Neural progenitor cell (in vitro differentiated cells): ENCODE results near the gene ESPN. TPM values are rescaled to one million over a fixed set of nuclear protein-coding genes. Genes with fewer than 3 reads are reported as not detected.

ENCODE experiments used
- DNase-seq: peaks from one replicate; pipeline ENCODE4 v3.0.0-alpha.2; 2016; ENCODE audit warnings: low spot score
- H2AFZ ChIP-seq: fragments of 200-600 bp; sonication (generic); replicated peaks from 2 replicates; pipeline ENCODE4 v1.6.1; 2016; ENCODE audit warnings: antibody characterized with exemption
- H3F3A ChIP-seq: fragments of 200-600 bp; sonication (generic); 2 replicates; pipeline ENCODE4 v1.6.1; 2016; ENCODE audit warnings: antibody characterized with exemption, low read depth
- H3K27ac ChIP-seq: fragments of 200-600 bp; sonication (generic); 2 replicates; pipeline ENCODE4 v1.5.1; 2016; ENCODE audit warnings: mild to moderate bottlenecking
- H3K27me3 ChIP-seq: fragments of 200-600 bp; sonication (generic); 2 replicates; pipeline ENCODE4 v1.6.1; 2016; ENCODE audit warnings: mild to moderate bottlenecking, moderate library complexity
- H3K36me3 ChIP-seq: fragments of 200-600 bp; sonication (generic); 2 replicates; pipeline ENCODE4 v1.5.1; 2016
- H3K4me1 ChIP-seq: fragments of 200-600 bp; sonication (generic); 2 replicates; pipeline ENCODE4 v1.6.1; 2016; ENCODE audit warnings: mixed run types
- H3K4me2 ChIP-seq: fragments of 200-600 bp; sonication (generic); 2 replicates; pipeline ENCODE4 v1.6.1; 2016
- H3K4me3 ChIP-seq: fragments of 200-600 bp; sonication (generic); 2 replicates; pipeline ENCODE4 v1.5.1; 2016
- H3K79me2 ChIP-seq: fragments of 200-600 bp; sonication (generic); 2 replicates; pipeline ENCODE4 v1.6.1; 2016; ENCODE audit warnings: low read depth
- H3K9ac ChIP-seq: fragments of 200-600 bp; sonication (generic); 2 replicates; pipeline ENCODE4 v1.6.1; 2016
- H3K9me3 ChIP-seq: fragments of 200-600 bp; sonication (generic); 2 replicates; pipeline ENCODE4 v1.5.1; 2016; ENCODE audit warnings: low read depth
- H4K20me1 ChIP-seq: fragments of 200-600 bp; sonication (generic); 2 replicates; pipeline ENCODE4 v1.6.1; 2016; ENCODE audit warnings: low read depth
- H3K27ac Mint-ChIP-seq: 3 replicates; pipeline ENCODE4 v1.8.0; 2021; ENCODE audit warnings: mixed read lengths
- H3K27me3 Mint-ChIP-seq: 2 replicates; pipeline ENCODE4 v1.8.0; 2022; ENCODE audit warnings: low read depth, mild to moderate bottlenecking, inconsistent platforms, moderate library complexity, mixed read lengths; ENCODE audit not compliant: insufficient read depth
- H3K36me3 Mint-ChIP-seq: 3 replicates; pipeline ENCODE4 v1.8.0; 2021; ENCODE audit warnings: mixed read lengths
- H3K4me1 Mint-ChIP-seq: 3 replicates; pipeline ENCODE4 v1.8.0; 2021; ENCODE audit warnings: mixed read lengths
- H3K4me3 Mint-ChIP-seq: 3 replicates; pipeline ENCODE4 v1.8.0; 2021; ENCODE audit warnings: mild to moderate bottlenecking, moderate library complexity, mixed read lengths
- H3K9me3 Mint-ChIP-seq: 3 replicates; pipeline ENCODE4 v1.8.0; 2020; ENCODE audit warnings: mixed read lengths
- CTCF ChIP-seq: fragments of 200-600 bp; sonication (generic); IDR thresholded peaks from 2 replicates; pipeline ENCODE4 v1.5.1; 2017; ENCODE audit warnings: antibody characterized with exemption, mild to moderate bottlenecking
- EZH2 ChIP-seq: fragments of 200-600 bp; sonication (generic); IDR thresholded peaks from 2 replicates; pipeline ENCODE4 v1.6.1; 2017; ENCODE audit warnings: antibody characterized with exemption, mild to moderate bottlenecking, moderate library complexity
- EZH2phosphoT487 ChIP-seq: fragments of 200-600 bp; sonication (generic); IDR thresholded peaks from 2 replicates; pipeline ENCODE4 v1.6.1; 2017; ENCODE audit warnings: antibody characterized with exemption
- total RNA-seq: library from RNA; depleted of rRNA; stranded (reverse); fragments of >200 nt; gene quantifications from 2 replicates; pipeline ENCODE4 v1.2.3, GENCODE V29; 2015; ENCODE audit warnings: low replicate concordance

Gene ESPN
- total RNA-seq, 1 donor from 2014 or later = 7.1 TPM

GRCh38 chr1:6473156-6473555 is 48.6 kb downstream of the ESPN start:
- Histone ChIP-seq H3K36me3 (no peaks in the 10 kb centered on the region), H3K79me2 (no peaks in the 10 kb centered on the region), H2AFZ (no peak overlapping the region), H3K9me3 (no peaks in the 10 kb centered on the region), H3K4me1 (peaks cover 7% of the 10 kb centered on the region), H3K9ac (no peak overlapping the region), H3K4me2 (no peak overlapping the region), H3K27ac (no peak overlapping the region), H3K4me3 (no peak overlapping the region), H4K20me1 (peaks cover 2% of the 10 kb centered on the region), H3F3A (no peaks in the 10 kb centered on the region), H3K27me3 (peaks cover 12% of the 10 kb centered on the region)
- no peak overlapping the region for H3K4me3 Mint-ChIP-seq
- peaks cover 5% of the 10 kb centered on the region for H3K36me3 Mint-ChIP-seq
- TF ChIP-seq EZH2 = no peak
- TF ChIP-seq CTCF = no peak
- TF ChIP-seq EZH2phosphoT487 = no peak
- no peaks in the 10 kb centered on the region for H3K9me3 Mint-ChIP-seq
- H3K27ac Mint-ChIP-seq = no peak overlapping the region
- no peak for DNase-seq
- H3K27me3 Mint-ChIP-seq = peaks cover 2% of the 10 kb centered on the region
- peaks cover 10% of the 10 kb centered on the region for H3K4me1 Mint-ChIP-seq

- Histone ChIP-seq H3K9me3 (no peaks in the 10 kb centered on the region), H3K4me3 (no peak overlapping the region), H3K27ac (no peak overlapping the region), H3K4me1 (peaks cover 7% of the 10 kb centered on the region), H4K20me1 (peaks cover 2% of the 10 kb centered on the region), H3F3A (no peaks in the 10 kb centered on the region), H3K79me2 (no peaks in the 10 kb centered on the region), H3K36me3 (no peaks in the 10 kb centered on the region), H2AFZ (no peak overlapping the region), H3K27me3 (peaks cover 12% of the 10 kb centered on the region), H3K9ac (no peak overlapping the region), H3K4me2 (no peak overlapping the region)
- no peak overlapping the region for H3K27ac Mint-ChIP-seq
- DNase-seq = no peak
- TF ChIP-seq EZH2 = no peak
- no peak for TF ChIP-seq CTCF
- no peak for TF ChIP-seq EZH2phosphoT487
- H3K27me3 Mint-ChIP-seq = peaks cover 2% of the 10 kb centered on the region
- H3K4me3 Mint-ChIP-seq = no peak overlapping the region
- peaks cover 3% of the 10 kb centered on the region for H3K36me3 Mint-ChIP-seq
- peaks cover 10% of the 10 kb centered on the region for H3K4me1 Mint-ChIP-seq
- H3K9me3 Mint-ChIP-seq = no peaks in the 10 kb centered on the region
Measured at GRCh38 chr1:6473974-6474814, 49.6 kb downstream of the ESPN start.

GRCh38 chr1:6474815-6475282 is 50.3 kb downstream of the ESPN start:
- Mint-ChIP-seq H3K36me3 (peaks cover 2% of the 10 kb centered on the region), H3K27ac (no peak overlapping the region), H3K4me1 (peaks cover 10% of the 10 kb centered on the region), H3K9me3 (no peaks in the 10 kb centered on the region), H3K27me3 (peaks cover 2% of the 10 kb centered on the region), H3K4me3 (no peak overlapping the region)
- H3F3A ChIP-seq = no peaks in the 10 kb centered on the region
- peaks cover 7% of the 10 kb centered on the region for H3K4me1 ChIP-seq
- no peaks in the 10 kb centered on the region for H3K79me2 ChIP-seq
- H3K27me3 ChIP-seq = peaks cover 12% of the 10 kb centered on the region
- no peak for DNase-seq
- H3K9me3 ChIP-seq = no peaks in the 10 kb centered on the region
- peaks cover 2% of the 10 kb centered on the region for H4K20me1 ChIP-seq
- no peak for TF ChIP-seq EZH2
- TF ChIP-seq EZH2phosphoT487 = no peak
- TF ChIP-seq CTCF = no peak
- no peak overlapping the region for H3K4me2 ChIP-seq
- H3K27ac ChIP-seq = no peak overlapping the region
- H3K9ac ChIP-seq = no peak overlapping the region
- H2AFZ ChIP-seq = no peak overlapping the region
- H3K36me3 ChIP-seq = no peaks in the 10 kb centered on the region
- H3K4me3 ChIP-seq = no peak overlapping the region
